SU-DHL-6 (cell line): ENCODE measurements around the gene TNS3.

ENCODE experiments used
- CTCF ChIP-seq: fragments of 200-600 bp; sonication (generic); IDR thresholded peaks from one replicate; pipeline ENCODE4 v1.5.1; 2017; ENCODE audit warnings: antibody characterized with exemption, mild to moderate bottlenecking, low read length, moderate library complexity; ENCODE audit not compliant: insufficient read depth, poor library complexity, severe bottlenecking
- EZH2phosphoT487 ChIP-seq: fragments of 200-600 bp; sonication (generic), shearing (Covaris generic); conservative IDR thresholded peaks from 2 replicates; pipeline ENCODE4 v1.6.1; 2018; ENCODE audit warnings: mild to moderate bottlenecking, antibody characterized with exemption, low read length, moderate library complexity, mixed read lengths

DNA sequence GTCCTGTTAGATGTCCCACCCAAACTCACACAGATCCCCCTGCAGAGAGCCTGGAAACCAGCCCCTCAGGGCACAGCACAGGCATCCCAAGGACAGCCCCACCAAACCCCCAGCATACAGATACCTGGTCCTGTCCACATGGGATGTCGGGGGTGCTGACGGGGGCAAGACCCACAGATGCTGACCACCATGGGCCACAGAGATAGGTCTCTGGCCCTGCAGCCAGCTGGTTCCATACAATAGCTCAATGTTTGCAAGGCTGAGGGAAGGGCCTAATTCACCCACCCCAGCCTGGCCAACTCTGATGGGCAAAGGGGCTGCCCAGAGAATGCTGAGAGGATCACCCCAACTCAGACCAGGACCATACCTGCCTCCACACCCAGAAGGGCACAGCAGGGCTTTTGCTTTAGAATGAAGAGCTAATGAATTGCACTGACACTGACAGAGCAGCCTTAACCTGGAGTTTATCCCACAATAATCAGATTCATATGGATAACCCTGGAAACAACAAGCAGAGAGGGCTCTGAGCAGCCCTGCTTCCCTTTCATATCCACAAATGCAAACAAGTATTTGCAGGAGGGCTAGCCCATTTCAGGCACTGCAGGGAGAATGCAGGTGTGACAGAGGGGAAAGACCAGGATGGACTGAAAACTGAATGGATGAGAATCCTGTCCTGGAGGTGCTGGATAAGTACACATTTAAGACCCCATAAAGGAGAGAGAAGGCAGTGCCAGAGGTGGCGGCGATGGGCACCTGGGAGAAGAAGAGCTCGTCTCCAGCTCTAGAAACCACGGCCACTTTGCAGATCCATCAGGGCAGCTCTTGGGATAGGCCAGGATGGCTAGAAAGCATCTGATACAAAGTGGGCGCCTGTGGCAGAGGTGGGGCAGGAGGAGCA is 126.7 kb downstream of the TNS3 start:
- TF ChIP-seq CTCF (no peak), EZH2phosphoT487 (no peak)
